ENCODE data around the gene GPR61.

Gene GPR61

GRCh38 chr1:109535971-109536491, 3.6 kb upstream of the GPR61 start:
- DNase-seq (ENCODE audit: low spot score) = no peak

- DNase-seq (ENCODE audit: low spot score) = no peak
Measured at GRCh38 chr1:109537450-109538178, 2.1 kb upstream of the GPR61 start.

GRCh38 chr1:109538827-109539555, 681 bp upstream of the GPR61 start:
- DNase-seq (ENCODE audit: low spot score) = no peak

DNA sequence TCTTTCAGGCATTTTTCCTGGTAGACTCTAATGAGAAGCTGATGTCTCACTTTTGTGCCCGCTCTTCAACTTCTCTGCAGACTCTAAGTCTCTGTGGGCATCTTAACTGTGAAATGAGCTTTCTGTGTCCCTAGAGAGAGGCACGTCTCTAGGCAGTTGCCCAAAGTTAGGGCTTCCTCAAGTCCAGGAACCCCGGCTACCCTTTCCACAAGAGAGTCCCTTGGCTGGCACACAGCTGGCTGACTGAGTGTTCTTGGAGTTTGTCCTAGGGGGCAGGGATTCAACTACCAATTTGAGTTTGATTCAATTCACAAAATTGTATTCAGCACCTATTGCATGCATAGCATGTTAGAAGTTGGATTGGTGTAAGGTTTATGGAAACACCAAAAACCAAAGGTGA, 1.4 kb downstream of the GPR61 start:
- no peak for DNase-seq (ENCODE audit: low spot score)

DNA sequence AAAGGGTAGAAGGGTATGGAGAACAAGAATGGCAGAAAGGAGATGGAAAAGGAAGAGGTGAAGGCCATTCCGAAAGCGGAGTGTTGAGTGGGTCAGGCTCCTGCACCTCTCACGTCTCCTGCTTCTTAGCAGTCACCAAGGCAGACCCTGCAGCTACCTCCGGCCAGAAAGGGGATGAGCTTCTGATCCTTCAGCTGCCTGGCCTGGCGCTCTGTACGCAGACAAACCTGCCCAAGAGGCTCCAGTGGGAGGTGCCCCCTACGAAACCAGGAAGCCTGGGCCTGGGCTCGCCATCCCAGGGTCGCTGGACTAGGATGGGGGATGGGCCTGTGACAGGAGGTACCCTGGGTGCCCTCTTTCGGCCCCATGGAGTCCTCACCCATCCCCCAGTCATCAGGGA, 3.0 kb downstream of the GPR61 start:
- no peak for DNase-seq (ENCODE audit: low spot score)

DNA sequence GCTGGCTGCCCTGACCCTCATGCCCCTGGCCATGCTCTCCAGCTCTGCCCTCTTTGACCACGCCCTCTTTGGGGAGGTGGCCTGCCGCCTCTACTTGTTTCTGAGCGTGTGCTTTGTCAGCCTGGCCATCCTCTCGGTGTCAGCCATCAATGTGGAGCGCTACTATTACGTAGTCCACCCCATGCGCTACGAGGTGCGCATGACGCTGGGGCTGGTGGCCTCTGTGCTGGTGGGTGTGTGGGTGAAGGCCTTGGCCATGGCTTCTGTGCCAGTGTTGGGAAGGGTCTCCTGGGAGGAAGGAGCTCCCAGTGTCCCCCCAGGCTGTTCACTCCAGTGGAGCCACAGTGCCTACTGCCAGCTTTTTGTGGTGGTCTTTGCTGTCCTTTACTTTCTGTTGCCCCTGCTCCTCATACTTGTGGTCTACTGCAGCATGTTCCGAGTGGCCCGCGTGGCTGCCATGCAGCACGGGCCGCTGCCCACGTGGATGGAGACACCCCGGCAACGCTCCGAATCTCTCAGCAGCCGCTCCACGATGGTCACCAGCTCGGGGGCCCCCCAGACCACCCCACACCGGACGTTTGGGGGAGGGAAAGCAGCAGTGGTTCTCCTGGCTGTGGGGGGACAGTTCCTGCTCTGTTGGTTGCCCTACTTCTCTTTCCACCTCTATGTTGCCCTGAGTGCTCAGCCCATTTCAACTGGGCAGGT, 3.8 kb downstream of the GPR61 start:
- DNase-seq (ENCODE audit: low spot score) = no peak

GRCh38 chr1:109543988-109544735, 4.5 kb downstream of the GPR61 start:
- no peak for DNase-seq (ENCODE audit: low spot score)

GRCh38 chr1:109546311-109547109, 6.8 kb downstream of the GPR61 start:
- peak; percentile 88 for DNase-seq (ENCODE audit: low spot score)

- no peak for DNase-seq (ENCODE audit: low spot score)
Measured at GRCh38 chr1:109547463-109548320, 8.0 kb downstream of the GPR61 start.

GRCh38 chr1:109548321-109549267, 8.9 kb downstream of the GPR61 start, which contains the start of gene GNAI3:
Gene GNAI3, plus strand, starts transcription at chr1:109548615. Its CDS starts 106 bp downstream, at chr1:109548721.
- peak; percentile 97 for DNase-seq (ENCODE audit: low spot score)

GRCh38 chr1:109556563-109556962, 16.9 kb downstream of the GPR61 start:
- no peak for DNase-seq (ENCODE audit: low spot score)

GRCh38 chr1:109557520-109557919, 17.8 kb downstream of the GPR61 start:
- no peak for DNase-seq (ENCODE audit: low spot score)

DNA sequence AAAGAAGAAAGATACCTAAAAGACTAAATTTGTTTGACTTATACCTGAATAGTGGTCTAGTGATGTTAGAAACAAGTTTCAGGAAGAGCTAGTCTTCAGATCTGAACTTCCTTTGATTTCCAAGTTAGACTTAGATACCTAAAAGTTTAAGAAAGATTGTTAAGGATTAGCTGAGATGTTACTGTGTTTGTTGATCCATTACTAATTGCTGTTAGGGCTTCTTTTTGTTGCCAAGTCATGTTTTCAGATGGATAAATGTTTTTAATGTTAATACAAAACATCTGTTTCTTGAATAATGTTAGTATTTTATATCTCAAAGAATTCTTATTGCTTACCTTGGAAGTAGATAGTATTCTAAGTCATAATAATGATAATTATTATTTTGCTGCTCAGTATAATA, 20.3 kb downstream of the GPR61 start:
- no peak for DNase-seq (ENCODE audit: low spot score)

GRCh38 chr1:109564194-109564878, 24.7 kb downstream of the GPR61 start:
- no peak for DNase-seq (ENCODE audit: low spot score)

DNA sequence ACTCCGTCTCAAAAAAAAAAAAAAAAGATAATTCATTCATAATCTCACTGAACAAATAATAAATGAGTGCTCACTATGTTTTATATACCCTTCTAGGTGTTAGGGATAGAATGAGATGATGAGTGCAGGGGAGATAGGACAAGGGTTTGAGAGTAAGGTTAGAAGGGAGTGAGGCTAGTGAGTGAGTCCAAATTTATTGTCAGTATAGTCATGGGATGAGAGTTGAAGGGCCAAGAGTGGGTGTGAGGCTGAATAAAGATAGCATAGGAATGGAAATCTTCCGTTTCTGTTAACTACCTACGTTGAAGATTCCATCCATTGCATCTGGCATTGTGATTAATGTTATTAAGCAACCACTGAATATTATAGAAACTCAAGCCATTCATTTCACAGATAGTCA, 25.6 kb downstream of the GPR61 start:
- no peak for DNase-seq (ENCODE audit: low spot score)

DNA sequence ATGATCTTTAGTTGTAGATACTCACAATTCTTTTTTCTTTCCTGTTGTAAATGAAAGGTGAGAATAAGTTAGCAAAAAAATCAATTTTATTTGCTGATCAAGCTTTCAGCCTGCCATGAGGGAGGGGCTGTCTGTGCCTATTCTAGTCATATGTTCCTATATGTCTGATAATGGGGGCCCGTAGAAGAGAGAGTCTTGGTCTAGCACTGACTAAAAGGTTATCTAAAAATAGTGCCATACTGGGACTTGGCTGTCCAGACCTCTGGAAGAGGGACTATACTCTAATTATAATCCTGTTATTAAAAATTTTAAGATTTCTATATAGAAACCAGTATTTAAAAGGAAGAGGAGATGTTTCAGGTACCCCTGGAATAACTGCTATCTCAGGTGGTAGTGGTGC, 27.3 kb downstream of the GPR61 start:
- DNase-seq (ENCODE audit: low spot score) = no peak

DNA sequence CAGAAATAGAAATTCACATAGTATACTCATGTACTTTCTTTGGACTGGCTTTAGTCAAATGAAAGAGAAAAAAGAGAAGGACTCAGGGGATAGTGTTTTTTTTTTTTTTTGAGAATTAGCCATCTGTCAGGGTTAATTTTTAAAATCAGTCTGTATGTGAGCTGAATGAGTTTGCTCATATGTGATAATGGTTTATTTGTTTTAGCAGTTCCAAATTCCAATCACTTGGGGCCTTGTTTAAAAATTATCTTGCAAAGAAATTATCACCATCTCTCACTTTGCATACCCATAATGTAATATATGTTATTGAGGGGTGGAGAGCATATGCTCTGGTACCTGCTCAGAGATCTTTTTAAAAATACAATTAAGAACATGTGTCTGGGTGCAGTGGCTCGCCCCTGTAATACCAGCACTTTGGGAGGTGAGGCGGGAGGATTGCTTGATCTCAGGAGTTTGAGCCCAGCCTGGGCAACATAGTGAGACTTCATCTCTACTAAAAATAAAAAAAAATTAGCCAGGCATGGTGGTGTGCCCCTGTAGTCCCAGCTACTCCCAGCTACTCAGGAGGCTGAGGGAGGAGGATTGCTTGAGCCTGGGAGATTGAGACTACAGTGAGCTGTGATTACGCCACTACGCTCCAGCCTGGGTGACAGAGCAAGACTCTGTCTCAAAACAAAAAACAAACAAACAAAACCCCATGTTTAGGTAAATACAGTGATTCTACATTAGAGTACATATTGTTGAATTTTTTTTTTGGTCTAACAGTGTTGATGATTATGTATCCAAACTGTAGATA, 28.4 kb downstream of the GPR61 start:
- no peak for DNase-seq (ENCODE audit: low spot score)

- DNase-seq (ENCODE audit: low spot score) = no peak
Measured at GRCh38 chr1:109569323-109569722, 29.7 kb downstream of the GPR61 start.
